NCI-H1694 treated with DMSO at 0.1 percent for 48 hours (cell line): ENCODE data around the gene ZCCHC13.
A peak's percentile ranks its signal among the peaks of the same experiment; 100 is the strongest.
"Not testable (repeated sequence)": the region's sequence is repeated elsewhere in the genome, so short reads cannot be mapped to it uniquely, and the experiment has no call there.

ENCODE experiments used
- DNase-seq: peaks from one replicate; lab custom pipeline; 2025; lab: John Stamatoyannopoulos, UW

The ZCCHC13 gene

GRCh38 chrX:74304016-74304415, at the start of gene ZCCHC13:
TSS of gene ZCCHC13 (plus strand) at chrX:74304180. CDS start at chrX:74304267, 87 bp downstream.
- DNase-seq = no peak

GRCh38 chrX:74258111-74258510, 45.9 kb upstream of the ZCCHC13 start:
- DNase-seq = not testable (repeated sequence)

- DNase-seq = no peak
These were observed 44.0 kb upstream of the ZCCHC13 start for GRCh38 chrX:74259885-74260491.

- DNase-seq = no peak
These were observed 41.3 kb upstream of the ZCCHC13 start for GRCh38 chrX:74262452-74263209.

GRCh38 chrX:74270393-74270792, 33.6 kb upstream of the ZCCHC13 start:
- DNase-seq = no peak

- DNase-seq = no peak
These were observed 31.8 kb upstream of the ZCCHC13 start for GRCh38 chrX:74272230-74272629.

GRCh38 chrX:74274516-74274915, 29.5 kb upstream of the ZCCHC13 start:
- no peak for DNase-seq

- no peak for DNase-seq
These were observed 26.7 kb upstream of the ZCCHC13 start for GRCh38 chrX:74277320-74277719.

GRCh38 chrX:74277846-74278245, 26.1 kb upstream of the ZCCHC13 start:
- no peak for DNase-seq

GRCh38 chrX:74280759-74281158, 23.2 kb upstream of the ZCCHC13 start:
- DNase-seq = no peak

GRCh38 chrX:74284391-74284952, 19.5 kb upstream of the ZCCHC13 start:
- no peak for DNase-seq

GRCh38 chrX:74286950-74287740, 16.8 kb upstream of the ZCCHC13 start:
- DNase-seq = no peak

- no peak for DNase-seq
These were observed 12.4 kb upstream of the ZCCHC13 start for GRCh38 chrX:74291577-74291963.

GRCh38 chrX:74291964-74292807, 11.8 kb upstream of the ZCCHC13 start:
- peak; percentile 95 for DNase-seq

- peak; percentile 64 for DNase-seq
These were observed 11.2 kb upstream of the ZCCHC13 start for GRCh38 chrX:74292808-74293123.

- peak; percentile 49 for DNase-seq
These were observed 10.5 kb upstream of the ZCCHC13 start for GRCh38 chrX:74293343-74293946.

- DNase-seq = no peak
These were observed 8.9 kb upstream of the ZCCHC13 start for GRCh38 chrX:74295101-74295500.

GRCh38 chrX:74297766-74298165, 6.2 kb upstream of the ZCCHC13 start:
- no peak for DNase-seq

- no peak for DNase-seq
These were observed 3.1 kb upstream of the ZCCHC13 start for GRCh38 chrX:74300869-74301268.

- DNase-seq = no peak
These were observed 14.7 kb downstream of the ZCCHC13 start for GRCh38 chrX:74318672-74319071.

GRCh38 chrX:74319321-74319720, 15.3 kb downstream of the ZCCHC13 start:
- not testable (repeated sequence) for DNase-seq
